Right ventricle myocardium inferior (tissue), 1 donor: ENCODE results near the gene DMRTA1. TPM values are rescaled to one million over a fixed set of nuclear protein-coding genes. Genes with fewer than 3 reads are reported as not detected.
"Not testable (repeated sequence)": the region's sequence is repeated elsewhere in the genome, so short reads cannot be mapped to it uniquely, and the experiment has no call there.

Source experiments
- ATAC-seq: fragments of 200-7000 bp; cut with Tn5 transposase; one replicate; pipeline ENCODE4 v1.9.1; 2020; ENCODE audit warnings: mild to moderate bottlenecking, moderate library complexity
- DNase-seq: peaks from one replicate; pipeline ENCODE4 v3.0.0; 2021; ENCODE audit errors: missing footprints
- intact Hi-C: fragments of 100-400 bp; cut with DNase I; formaldehyde crosslinking; loops from one replicate; pipeline ENCODE4 v1.11.0; 2022
- long read RNA-seq: library from polyadenylated mRNA; unstranded; transcript quantifications from one replicate; pipeline ENCODE4 v2.0.0, GENCODE V29; 2021
- total RNA-seq: library from RNA; stranded (reverse); fragmentation: NEBNext Ultra II Directional; extraction: Animal tissue kit (Norgen Biotek cat#: 25700); gene quantifications from one replicate; pipeline ENCODE4 v1.2.1, GENCODE V29; 2021
- donor health status: DM: no; HTN: yes; CAD: no; lungs with severe emphysema.

Gene DMRTA1
- total RNA-seq, result 1.0 TPM
- long read RNA-seq, full-length matches to known transcripts, result 3 of 4 reads
- long read RNA-seq, partial matches to known transcripts, result 0 of 4 reads
- long read RNA-seq, other reads (novel, unspliced or antisense), result 1 of 4 reads

GRCh38 chr9:22446589-22446949, at the start of gene DMRTA1:
Gene DMRTA1 (plus strand): TSS chr9:22446824. CDS start chr9:22447066, 242 bp downstream.
- peak; percentile 90 for DNase-seq
- intact Hi-C loops, result no loop called here
- peak; percentile 99 for ATAC-seq

DNA sequence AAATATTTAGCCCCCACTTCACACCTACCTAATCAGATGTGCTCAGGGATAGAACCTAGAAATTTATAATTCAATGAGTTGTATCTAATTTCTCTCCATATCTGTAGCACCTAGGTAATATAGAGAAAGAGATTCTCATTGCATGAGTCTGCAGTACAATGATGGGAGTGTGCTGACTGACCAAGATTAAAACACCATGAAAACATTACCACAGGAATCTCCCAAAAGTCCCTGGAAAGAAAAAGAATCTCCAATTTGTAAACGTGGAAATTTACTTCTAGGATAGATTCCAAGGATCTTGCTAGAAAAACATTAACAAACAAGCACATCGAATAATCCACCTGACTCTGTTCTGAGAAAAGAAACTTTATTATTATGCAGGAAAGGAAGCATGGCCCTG, 45.0 kb upstream of the DMRTA1 start:
- DNase-seq, result no peak
- no peak for ATAC-seq
- intact Hi-C loops, result no loop called here

DNA sequence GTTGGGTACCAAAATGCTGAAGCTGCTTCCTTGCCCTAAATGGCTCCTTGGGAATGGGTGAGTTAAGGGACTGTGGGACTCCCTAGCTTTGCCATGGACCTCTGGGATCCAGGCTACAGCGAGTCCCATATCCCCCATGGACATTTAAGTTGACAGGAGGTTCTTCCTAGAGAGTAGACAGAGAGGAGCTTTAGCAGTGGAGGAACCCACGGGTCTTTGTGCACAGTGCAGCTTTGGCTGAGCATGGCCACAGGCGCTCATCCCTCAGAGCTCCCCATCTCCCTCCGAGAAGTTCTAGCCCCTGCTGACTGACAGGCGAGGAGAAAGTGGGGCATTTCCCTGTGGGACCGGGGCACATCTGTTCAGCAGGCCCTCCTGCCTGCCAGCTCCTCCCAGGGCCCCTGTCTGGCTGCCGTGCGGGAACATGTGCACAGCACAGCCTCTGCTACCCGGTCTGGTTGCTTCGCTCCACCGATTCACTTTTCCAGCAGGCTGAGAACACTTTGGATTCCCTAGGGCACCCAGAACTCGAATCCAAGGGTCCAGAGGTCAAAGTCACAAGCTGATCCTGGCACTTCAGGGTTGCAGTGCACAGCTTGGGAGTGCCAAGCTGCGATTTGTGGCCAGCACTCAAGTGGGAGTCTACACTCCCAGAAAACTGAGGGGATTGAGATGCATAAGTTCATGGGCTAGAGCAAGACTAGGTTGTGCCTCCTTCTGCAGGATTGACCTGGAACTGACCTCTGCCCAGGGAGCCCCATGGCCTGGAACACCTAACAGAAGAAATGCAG, 40.6 kb upstream of the DMRTA1 start:
- DNase-seq (no peak), ATAC-seq (no peak)
- intact Hi-C loops, result no loop called here

DNA sequence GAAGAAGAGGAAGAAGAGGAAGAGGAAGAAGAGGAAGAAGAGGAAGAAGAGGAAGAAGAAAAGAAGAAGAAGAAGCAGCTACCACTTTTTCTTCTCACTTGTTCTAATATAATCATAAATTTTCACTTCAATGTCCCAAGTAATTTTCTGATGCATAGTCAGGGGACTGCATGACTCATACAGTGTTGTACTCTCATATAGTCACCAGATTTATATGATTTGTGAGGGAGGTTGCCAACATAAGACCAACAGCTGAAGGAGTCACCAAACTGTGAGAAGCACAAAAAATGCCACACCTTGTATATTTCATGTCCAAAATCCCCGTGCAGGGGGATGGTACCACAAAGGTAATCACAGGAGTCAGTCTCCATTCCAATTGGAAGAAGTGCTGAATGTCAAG, 32.7 kb upstream of the DMRTA1 start:
- intact Hi-C loops, result no loop called here
- ATAC-seq, result no peak
- DNase-seq, result no peak

- no peak for DNase-seq
- no peak for ATAC-seq
- intact Hi-C loops, result no loop called here
These were observed 30.5 kb upstream of the DMRTA1 start for GRCh38 chr9:22415941-22416691.

DNA sequence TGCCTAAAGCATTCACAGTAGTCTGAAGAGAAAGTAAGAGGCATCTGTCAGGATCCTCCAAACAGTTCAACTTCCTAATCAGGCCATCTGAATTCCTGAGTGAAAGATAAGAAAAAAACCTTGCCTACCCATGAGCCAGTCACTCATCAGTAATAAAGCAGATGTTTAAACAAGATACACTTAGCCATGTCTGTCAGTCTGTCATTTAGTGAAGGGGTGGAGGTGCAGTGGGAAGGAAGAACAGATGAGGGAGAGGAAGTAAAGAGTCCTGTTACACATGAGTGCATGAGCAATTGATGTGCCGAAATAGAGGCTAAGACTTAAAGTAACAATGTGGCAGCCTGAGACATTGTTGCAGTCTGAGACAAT, 29.9 kb upstream of the DMRTA1 start:
- ATAC-seq, result no peak
- DNase-seq, result no peak
- intact Hi-C loops, result no loop called here

GRCh38 chr9:22423566-22423965, 23.1 kb upstream of the DMRTA1 start:
- intact Hi-C loops, result no loop called here
- DNase-seq, result no peak
- ATAC-seq, result no peak

DNA sequence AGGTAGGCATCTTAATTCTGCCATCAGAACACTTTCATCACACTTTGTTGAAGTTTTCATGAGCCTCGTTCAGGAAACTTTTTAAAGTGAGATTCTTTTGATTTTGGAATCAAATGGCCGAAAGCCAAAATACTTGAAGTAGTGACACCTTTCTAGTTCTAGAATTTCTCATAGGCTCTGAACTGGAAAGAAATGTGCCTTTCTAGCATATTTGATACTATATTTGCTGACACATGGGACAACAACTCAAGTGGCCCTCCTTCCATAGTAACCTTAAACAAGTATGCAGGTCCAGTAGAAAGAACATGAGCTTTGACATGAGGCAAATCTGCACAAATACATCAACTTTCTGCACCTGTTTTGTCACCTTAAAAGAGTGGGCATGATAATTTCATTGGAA, 22.0 kb upstream of the DMRTA1 start:
- intact Hi-C loops, result no loop called here
- DNase-seq, result no peak
- no peak for ATAC-seq

DNA sequence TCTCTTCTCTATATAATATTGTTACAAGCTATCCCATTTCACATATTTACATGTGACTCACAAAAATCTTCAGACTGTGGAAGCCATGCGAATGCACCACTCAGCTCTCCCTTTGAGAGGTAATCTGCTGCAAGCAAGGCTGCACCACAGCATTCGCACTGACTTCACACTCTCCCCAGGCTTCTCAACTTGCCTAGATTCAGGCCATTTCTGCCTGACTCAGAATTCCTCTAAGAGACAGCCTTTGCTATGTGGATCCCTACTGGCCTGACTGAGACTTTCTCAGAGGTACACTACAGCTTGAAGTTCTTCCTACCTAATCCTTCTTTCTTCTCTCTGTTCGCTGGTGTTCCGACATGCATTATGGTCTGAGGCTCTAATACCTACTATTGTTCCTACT, 21.1 kb upstream of the DMRTA1 start:
- intact Hi-C loops, result no loop called here
- DNase-seq, result no peak
- no peak for ATAC-seq

GRCh38 chr9:22427226-22427880, 19.3 kb upstream of the DMRTA1 start:
- ATAC-seq, result no peak
- DNase-seq, result no peak
- intact Hi-C loops, result no loop called here

- no peak for DNase-seq
- no peak for ATAC-seq
- intact Hi-C loops, result no loop called here
These were observed 12.9 kb upstream of the DMRTA1 start for GRCh38 chr9:22433691-22434090.

GRCh38 chr9:22435252-22435651, 11.4 kb upstream of the DMRTA1 start:
- intact Hi-C loops, ATAC-seq, DNase-seq: not testable (repeated sequence)

- DNase-seq, intact Hi-C loops, ATAC-seq: not testable (repeated sequence)
These were observed 9.1 kb upstream of the DMRTA1 start for GRCh38 chr9:22437461-22438067.

DNA sequence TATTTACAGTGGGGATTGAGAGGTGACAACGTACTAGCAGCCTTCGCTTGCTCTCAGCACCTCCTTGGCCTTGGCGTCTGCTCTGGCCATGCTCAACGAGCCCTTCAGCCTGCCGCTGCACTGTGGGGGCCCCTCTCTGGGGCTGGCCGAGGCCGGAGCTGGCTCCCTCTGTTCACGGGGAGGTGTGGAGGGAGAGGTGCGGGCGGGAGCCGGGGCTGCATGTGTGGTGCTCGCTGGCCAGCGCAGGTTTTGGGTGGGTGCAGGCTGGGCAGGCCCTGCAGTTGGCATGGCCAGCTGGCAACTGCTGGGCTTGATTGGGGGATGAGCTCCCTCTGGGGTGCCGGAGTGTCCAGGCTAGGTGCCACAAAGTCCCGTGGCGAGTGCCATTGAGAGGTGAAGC, 5.8 kb upstream of the DMRTA1 start:
- DNase-seq (no peak), ATAC-seq (no peak)
- intact Hi-C loops, result no loop called here

DNA sequence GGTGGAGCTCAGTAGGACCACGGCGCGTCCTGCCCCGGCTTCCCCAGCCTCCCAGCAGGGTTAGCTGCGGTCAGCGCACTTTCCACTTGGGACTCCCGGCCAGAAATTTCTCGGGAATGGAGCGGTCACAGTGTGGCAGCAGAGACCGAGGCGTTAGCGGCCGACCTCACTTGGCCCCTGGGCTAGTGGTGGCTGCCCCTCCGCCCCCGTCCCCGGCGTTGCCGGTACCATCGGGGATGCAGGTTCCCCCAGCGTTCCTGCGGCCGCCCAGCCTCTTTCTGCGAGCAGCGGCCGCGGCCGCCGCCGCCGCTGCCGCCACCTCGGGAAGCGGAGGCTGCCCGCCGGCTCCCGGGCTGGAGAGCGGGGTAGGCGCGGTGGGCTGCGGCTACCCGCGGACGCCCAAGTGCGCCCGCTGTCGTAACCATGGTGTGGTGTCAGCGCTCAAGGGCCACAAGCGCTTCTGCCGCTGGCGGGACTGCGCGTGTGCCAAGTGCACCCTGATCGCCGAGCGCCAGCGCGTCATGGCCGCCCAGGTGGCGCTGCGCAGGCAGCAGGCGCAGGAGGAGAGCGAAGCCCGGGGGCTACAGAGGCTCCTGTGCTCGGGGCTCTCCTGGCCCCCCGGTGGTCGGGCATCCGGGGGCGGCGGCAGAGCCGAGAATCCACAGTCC, 460 bp downstream of the DMRTA1 start:
- DNase-seq (peak; percentile 81), ATAC-seq (peak; percentile 87)
- intact Hi-C loops, result no loop called here

DNA sequence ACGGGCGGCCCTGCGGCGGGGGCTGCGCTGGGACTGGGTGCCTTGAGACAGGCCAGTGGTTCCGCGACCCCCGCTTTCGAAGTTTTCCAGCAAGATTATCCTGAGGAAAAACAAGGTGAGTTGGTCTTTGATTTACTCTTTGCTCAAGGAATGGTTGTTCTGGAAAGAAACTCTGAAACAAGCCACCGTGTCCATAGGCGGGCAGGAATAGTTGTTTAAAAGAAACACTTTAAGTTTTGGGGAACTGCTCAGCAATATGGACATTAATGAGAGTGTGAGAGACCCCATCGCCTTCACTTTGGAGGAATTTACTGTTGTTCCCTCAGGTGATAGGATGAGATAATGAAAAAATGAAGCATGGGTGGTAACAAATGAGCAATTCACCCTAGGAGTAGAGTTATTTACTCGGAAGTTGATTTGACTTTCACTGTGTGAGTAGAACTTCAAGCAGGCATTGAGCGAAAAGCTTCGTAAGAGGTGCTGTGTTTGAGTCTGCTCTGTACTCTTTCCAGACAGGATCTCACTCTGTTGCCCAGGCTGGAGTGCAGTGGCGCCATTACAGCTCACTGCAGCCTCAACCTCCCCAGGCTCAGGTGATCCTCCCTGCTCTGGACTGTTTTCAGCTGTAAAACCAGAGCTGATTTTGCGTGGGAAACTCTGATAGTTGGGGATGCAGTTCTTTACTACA, 1.1 kb downstream of the DMRTA1 start:
- intact Hi-C loops, result no loop called here
- DNase-seq (no peak), ATAC-seq (no peak)

GRCh38 chr9:22449719-22450118, 3.1 kb downstream of the DMRTA1 start:
- no peak for ATAC-seq
- intact Hi-C loops, result loop anchor here (5.0 kb wide), 1 partner anchor 637 kb away; no protein-coding TSS in a partner anchor

DNA sequence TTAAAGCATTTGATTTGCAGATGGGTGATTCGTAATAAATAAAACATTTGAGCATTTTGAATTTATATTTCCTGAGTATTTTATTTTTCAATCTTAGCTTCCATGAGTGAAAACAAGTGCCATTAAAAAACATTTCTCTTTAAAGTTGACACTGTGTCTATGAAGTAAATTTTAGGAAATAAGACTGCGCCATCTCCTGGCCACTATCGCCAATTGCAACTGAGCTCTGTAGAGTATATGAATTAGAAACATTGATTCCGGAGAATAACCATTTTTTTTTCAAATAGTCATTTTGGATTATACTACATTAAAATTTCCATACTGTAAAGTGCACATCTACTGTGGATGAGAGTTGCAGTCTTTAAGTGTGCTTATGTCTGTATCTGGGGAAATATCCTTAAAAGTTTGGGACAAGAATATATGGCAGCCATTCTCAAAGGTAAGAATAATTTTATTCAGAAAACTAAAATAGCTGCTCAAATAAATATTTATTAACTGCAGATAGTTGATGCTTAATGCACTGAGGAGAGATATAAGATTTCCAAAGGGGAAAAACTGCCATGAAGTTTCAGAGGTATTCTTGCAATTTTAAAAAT, 5.9 kb downstream of the DMRTA1 start:
- ATAC-seq (no peak), DNase-seq (no peak)
- intact Hi-C loops, result loop anchor here (1.0 to 5.0 kb wide), 2 partner anchors 145 to 640 kb away; no protein-coding TSS in a partner anchor

More at GRCh38 chr9:22449719-22450118, 3.1 kb downstream of the DMRTA1 start:
- no peak for DNase-seq
